HCT116 (cell line): ENCODE results near the gene HRH2. TPM values are rescaled to one million over a fixed set of nuclear protein-coding genes. Genes with fewer than 3 reads are reported as not detected.

Experiments
- ATAC-seq: fragments of 200-7000 bp; cut with Tn5 transposase; 2 replicates; pipeline ENCODE4 v1.9.1; 2020; ENCODE audit warnings: mild to moderate bottlenecking, moderate library complexity
- BruUV-seq: library from RNA; stranded (reverse); fragments of 400-500 nt; replicated peaks from 2 replicates; lab custom pipeline; 2021; lab: Mats Ljungman, UMichigan
- CTCF ChIA-PET: fragments of 300-600 bp; sonication (Branson Sonifier 250); formaldehyde crosslinking; loops from one replicate; lab custom pipeline; 2021; ENCODE audit warnings: antibody characterized with exemption; lab: Charles Lee
- POLR2A ChIA-PET: fragments of 300-600, 350-600 bp; sonication (Branson Sonifier 250); formaldehyde crosslinking; loops from one replicate; lab custom pipeline; 2021; ENCODE audit warnings: antibody characterized with exemption; lab: Charles Lee
- RAD21 ChIA-PET, 2 experiments: fragments of 300-600 bp; sonication (Branson Sonifier 250); formaldehyde crosslinking; loops; one replicate each; lab custom pipeline; 2023; ENCODE audit warnings: low total read pairs in 2 of 2; ENCODE audit not compliant: uncharacterized antibody in 2 of 2, unreplicated experiment in 2 of 2, low non-redundant PET in 1 of 2; lab: Charles Lee
- DNase-seq: peaks from one replicate; pipeline ENCODE4 v3.0.0-alpha.2; 2010; ENCODE audit warnings: low read depth, low spot score
- H2AFZ ChIP-seq: fragments of 200-600 bp; shearing (Covaris generic), sonication (generic); 2 replicates; pipeline ENCODE4 v1.6.1; 2017; ENCODE audit warnings: low read depth, mixed run types, mixed read lengths, antibody characterized with exemption, low read length; ENCODE audit not compliant: poor library complexity, severe bottlenecking
- H3K27ac ChIP-seq: 2 replicates; pipeline ENCODE4 v1.5.1; 2012; ENCODE audit warnings: low read depth, low read length
- H3K27me3 ChIP-seq: fragments of 200-600 bp; sonication (generic); 2 replicates; pipeline ENCODE4 v1.6.1; 2016; ENCODE audit warnings: mixed run types, low read length, mixed read lengths; ENCODE audit not compliant: insufficient read depth
- H3K36me3 ChIP-seq, 2 experiments: fragments of 200-500 bp in 1 of 2; fragments of 200-600 bp in 1 of 2; sonication (Bioruptor generic) in 1 of 2; sonication (generic) in 1 of 2; 2 replicates each; pipeline versions ENCODE4 v1.5.1 to v1.6.1; 2014 to 2016; ENCODE audit warnings: low read length in 2 of 2, inconsistent platforms in 1 of 2, mixed read lengths in 1 of 2, mixed run types in 1 of 2; ENCODE audit not compliant: insufficient read depth in 2 of 2, control insufficient read depth in 1 of 2
- H3K4me1 ChIP-seq, 2 experiments: fragments of 200-600 bp in 1 of 2; sonication (generic) in 1 of 2; 2 replicates each; pipeline versions ENCODE4 v1.5.1 to v1.6.1; 2012 to 2017; ENCODE audit warnings: low read length in 2 of 2, inconsistent platforms in 1 of 2, mild to moderate bottlenecking in 1 of 2, mixed read lengths in 1 of 2, mixed run types in 1 of 2, moderate library complexity in 1 of 2; ENCODE audit not compliant: insufficient read depth in 2 of 2, control insufficient read depth in 1 of 2
- H3K4me2 ChIP-seq: fragments of 200-600 bp; sonication (generic); 2 replicates; pipeline ENCODE4 v1.6.1; 2017; ENCODE audit warnings: mixed run types, low read length, mixed read lengths
- H3K4me3 ChIP-seq, 2 experiments: fragments of 200-600 bp in 1 of 2; sonication (generic) in 1 of 2; replicated peaks in 1 of 2; 2 replicates each; pipeline ENCODE4 v1.5.1; 2011 to 2016; ENCODE audit warnings: low read length in 2 of 2, control low read depth in 1 of 2, low read depth in 1 of 2, mild to moderate bottlenecking in 1 of 2, mixed read lengths in 1 of 2, mixed run types in 1 of 2
- H3K79me2 ChIP-seq: fragments of 200-600 bp; sonication (generic); 2 replicates; pipeline ENCODE4 v1.6.1; 2017; ENCODE audit warnings: mild to moderate bottlenecking, mixed run types, low read length, moderate library complexity, mixed read lengths; ENCODE audit not compliant: insufficient read depth
- H3K9ac ChIP-seq: fragments of 200-600 bp; sonication (generic); 2 replicates; pipeline ENCODE4 v1.6.1; 2016; ENCODE audit warnings: low read length, mixed read lengths
- H3K9me2 ChIP-seq: fragments of 200-600 bp; sonication (generic), shearing (Covaris generic); 2 replicates; pipeline ENCODE4 v1.6.1; 2017; ENCODE audit warnings: mixed run types, mild to moderate bottlenecking, moderate library complexity; ENCODE audit not compliant: insufficient read depth
- H3K9me3 ChIP-seq, 2 experiments: fragments of 200-500 bp in 1 of 2; fragments of 200-600 bp in 1 of 2; sonication (Bioruptor generic) in 1 of 2; sonication (generic) in 1 of 2; 2 replicates each; pipeline ENCODE4 v1.6.1; 2014 to 2017; ENCODE audit warnings: low read length in 2 of 2, mixed read lengths in 2 of 2, inconsistent platforms in 1 of 2, low read depth in 1 of 2, mild to moderate bottlenecking in 1 of 2, mixed run types in 1 of 2, moderate library complexity in 1 of 2; ENCODE audit not compliant: control insufficient read depth in 1 of 2, insufficient read depth in 1 of 2
- H4K20me1 ChIP-seq: fragments of 200-600 bp; sonication (generic), shearing (Covaris generic); 2 replicates; pipeline ENCODE4 v1.6.1; 2017; ENCODE audit warnings: mixed run types, mild to moderate bottlenecking, moderate library complexity; ENCODE audit not compliant: insufficient read depth
- CBX3 ChIP-seq: IDR thresholded peaks from 2 replicates; pipeline ENCODE4 v1.6.1; 2012; ENCODE audit warnings: low read depth
- ELF1 ChIP-seq: IDR thresholded peaks from 2 replicates; pipeline ENCODE4 v1.6.1; 2012; ENCODE audit warnings: low read depth, borderline replicate concordance
- EZH2 ChIP-seq: fragments of 200-600 bp; sonication (generic); IDR thresholded peaks from 2 replicates; pipeline ENCODE4 v1.6.1; 2017; ENCODE audit warnings: antibody characterized with exemption, mixed run types
- EZH2phosphoT487 ChIP-seq: fragments of 200-600 bp; IDR thresholded peaks from 2 replicates; pipeline ENCODE4 v1.6.1; 2018; ENCODE audit warnings: antibody characterized with exemption, borderline replicate concordance
- JUND ChIP-seq: IDR thresholded peaks from 2 replicates; pipeline ENCODE4 v1.6.1; 2012
- POLR2A ChIP-seq: IDR thresholded peaks from 2 replicates; pipeline ENCODE4 v1.7.0; 2011; ENCODE audit warnings: borderline replicate concordance; ENCODE audit not compliant: insufficient read depth, insufficient read length; ENCODE audit errors: extremely low read depth
- RAD21 ChIP-seq: IDR thresholded peaks from 2 replicates; pipeline ENCODE4 v1.6.1; 2012; ENCODE audit warnings: low read depth, mild to moderate bottlenecking
- SIN3A ChIP-seq: IDR thresholded peaks from 2 replicates; pipeline ENCODE4 v1.6.1; 2012; ENCODE audit warnings: low read depth
- YY1 ChIP-seq: IDR thresholded peaks from 2 replicates; pipeline ENCODE4 v1.6.1; 2011; ENCODE audit warnings: low read length, low read depth, moderate library complexity, mild to moderate bottlenecking; ENCODE audit not compliant: insufficient replicate concordance; ENCODE audit errors: extremely low read depth
- ZFX ChIP-seq: fragments of 450-650 bp; IDR thresholded peaks from 2 replicates; pipeline ENCODE4 v1.6.1; 2017
- intact Hi-C: fragments of 100-400 bp; cut with micrococcal nuclease; formaldehyde crosslinking; loops from 2 replicates; pipeline ENCODE4 v1.10.0; 2022
- total RNA-seq: library from RNA; stranded (reverse); gene quantifications from one replicate; pipeline ENCODE4 v1.2.1, GENCODE V29; 2021; ENCODE audit not compliant: unreplicated experiment
- TF ChIP-seq, protein P1 (sequence below): IDR thresholded peaks from 2 replicates; pipeline ENCODE4 v1.6.1; 2012

Gene HRH2
- total RNA-seq, 1 experiment from 2014 or later: 0.12 TPM

DNA sequence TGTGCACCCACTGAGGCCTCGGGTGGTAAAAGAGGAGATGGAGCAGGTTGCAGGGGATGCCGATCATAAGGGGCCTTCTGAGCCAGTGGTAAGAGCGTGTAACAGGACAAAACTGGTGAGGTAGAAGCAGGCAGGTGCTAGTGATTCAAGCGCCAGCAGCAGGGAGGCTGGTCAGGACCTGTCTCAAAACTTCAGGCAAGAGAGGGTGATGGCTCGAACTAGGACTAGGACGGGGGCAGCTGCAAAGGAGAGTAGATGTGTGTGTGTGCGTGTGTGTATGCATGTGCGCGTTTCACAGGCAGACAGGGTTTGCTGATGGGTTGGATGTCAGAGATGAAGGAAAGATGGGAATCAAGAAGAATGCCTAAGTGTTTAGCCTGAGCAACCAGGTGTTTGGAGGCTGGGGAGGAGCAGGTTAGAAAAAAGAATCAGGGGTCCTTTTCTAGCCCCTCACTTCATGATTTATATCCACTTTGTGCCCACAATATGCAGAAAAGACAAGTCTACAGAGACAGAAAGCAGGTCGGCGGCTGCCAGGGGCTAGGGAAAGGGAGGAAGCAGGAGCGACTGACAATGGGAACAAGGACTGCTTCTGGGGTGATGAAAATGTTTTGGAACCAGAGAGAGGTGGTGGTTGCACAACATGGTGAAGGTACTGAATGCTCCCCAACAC lies 15.2 kb downstream of the HRH2 start (continued):
- no peak for TF ChIP-seq EZH2phosphoT487
- TF ChIP-seq RAD21: no peak
- TF ChIP-seq, protein P1, sequence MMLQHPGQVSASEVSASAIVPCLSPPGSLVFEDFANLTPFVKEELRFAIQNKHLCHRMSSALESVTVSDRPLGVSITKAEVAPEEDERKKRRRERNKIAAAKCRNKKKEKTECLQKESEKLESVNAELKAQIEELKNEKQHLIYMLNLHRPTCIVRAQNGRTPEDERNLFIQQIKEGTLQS: no peak
- no peak for TF ChIP-seq EZH2
- TF ChIP-seq CBX3: no peak

DNA sequence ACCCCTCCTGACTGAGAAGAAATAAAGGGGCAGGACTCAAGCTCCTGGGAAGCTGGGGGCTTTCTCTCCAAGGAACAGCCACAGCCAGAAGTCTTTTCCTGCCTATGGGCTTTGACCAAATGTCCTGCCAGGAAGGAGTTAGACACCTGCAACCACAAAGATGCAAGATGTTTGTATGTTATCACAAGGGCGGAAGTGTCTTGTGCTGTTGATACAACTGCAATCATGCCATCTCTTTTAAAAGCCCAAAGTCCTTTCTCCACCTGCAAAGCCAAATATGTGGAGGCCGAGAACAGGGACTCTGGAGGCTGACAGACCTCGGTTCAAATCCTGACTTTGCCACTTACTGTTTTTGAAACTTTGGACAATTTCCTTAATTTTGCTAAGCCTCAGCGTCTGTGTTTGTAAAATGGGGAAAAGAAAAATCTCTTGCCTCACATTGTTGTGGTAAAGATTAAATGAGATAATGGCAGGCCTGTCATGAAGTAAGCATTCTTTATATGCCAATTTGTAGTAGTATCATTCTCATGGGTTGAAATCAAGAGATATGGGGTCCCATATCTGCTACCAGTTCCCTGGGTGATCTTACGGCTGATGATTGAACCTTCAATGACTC lies 17.0 kb downstream of the HRH2 start:
- Histone ChIP-seq H2AFZ (no peak overlapping the region), H3K27ac (no peak overlapping the region), H3K4me2 (no peak overlapping the region), H3K9me2 (no peaks in the 10 kb centered on the region), H3K9me3 (no peaks in the 10 kb centered on the region), H3K9ac (no peak overlapping the region), H3K36me3 (no peaks in the 10 kb centered on the region), H3K4me1 (no peaks in the 10 kb centered on the region), H4K20me1 (no peaks in the 10 kb centered on the region), H3K79me2 (no peaks in the 10 kb centered on the region), H3K27me3 (peaks cover 56% of the 10 kb centered on the region), H3K4me3 (no peak overlapping the region)
- intact Hi-C loops: no loop called here
- ChIA-PET POLR2A (no interaction called here), CTCF (interaction anchor here (1.3 kb wide), 1 partner anchor 141 kb away, joined by 4 read pairs; no protein-coding TSS in a partner anchor), RAD21 (no interaction called here)
- no peak for ATAC-seq
- TF ChIP-seq ELF1: no peak
- no peak for TF ChIP-seq RAD21
- TF ChIP-seq SIN3A: no peak
- TF ChIP-seq POLR2A: no peak
- TF ChIP-seq YY1: no peak
- no peak for TF ChIP-seq EZH2phosphoT487
- no peak for TF ChIP-seq ZFX
- TF ChIP-seq JUND: no peak
- DNase-seq: no peak
- BruUV-seq: no TSS peak
